Caco-2 (cell line): ENCODE data around the gene ADARB2. TPM values are rescaled to one million over a fixed set of nuclear protein-coding genes. Genes with fewer than 3 reads are reported as not detected.
"Not testable (repeated sequence)": the region's sequence is repeated elsewhere in the genome, so short reads cannot be mapped to it uniquely, and the experiment has no call there.

Experiments
- BruUV-seq: library from RNA; stranded (reverse); fragments of 400-500 nt; replicated peaks from 2 replicates; lab custom pipeline; 2021; lab: Mats Ljungman, UMichigan
- CTCF ChIA-PET: fragments of 300-600 bp; sonication (Branson Sonifier 250); formaldehyde crosslinking; loops from one replicate; lab custom pipeline; 2022; ENCODE audit warnings: antibody characterized with exemption; lab: Charles Lee
- POLR2A ChIA-PET: fragments of 300-600 bp; sonication (Branson Sonifier 250); formaldehyde crosslinking; loops from one replicate; lab custom pipeline; 2022; ENCODE audit warnings: antibody characterized with exemption; lab: Charles Lee
- DNase-seq, 2 experiments: peaks; one replicate each; pipeline versions ENCODE4 v3.0.0 to v3.0.0-alpha.2; 2020 to 2022
- H3K27me3 ChIP-seq: replicated peaks from 2 replicates; pipeline ENCODE4 v1.6.0; 2011; ENCODE audit warnings: low read length; ENCODE audit not compliant: control insufficient read depth, insufficient read depth
- H3K36me3 ChIP-seq: 2 replicates; pipeline ENCODE4 v1.5.1; 2011; ENCODE audit warnings: low read length; ENCODE audit not compliant: control insufficient read depth, insufficient read depth
- H3K4me1 ChIP-seq: fragments of 250-450 bp; sonication (Bioruptor Pico); 2 replicates; pipeline ENCODE4 v1.5.1; 2020; ENCODE audit warnings: mild to moderate bottlenecking
- H3K4me3 ChIP-seq: 2 replicates; pipeline ENCODE4 v1.5.1; 2011; ENCODE audit warnings: low read depth, mild to moderate bottlenecking, control low read depth, low read length
- H3K9me3 ChIP-seq: fragments of 250-450 bp; sonication (Bioruptor Pico); 2 replicates; pipeline ENCODE4 v1.5.1; 2020; ENCODE audit warnings: mild to moderate bottlenecking, moderate library complexity
- H3K27ac Mint-ChIP-seq: one replicate; pipeline ENCODE4 v1.8.0; 2022; ENCODE audit warnings: mixed read lengths; ENCODE audit not compliant: unreplicated experiment
- H3K27me3 Mint-ChIP-seq: one replicate; pipeline ENCODE4 v1.8.0; 2022; ENCODE audit warnings: mixed read lengths; ENCODE audit not compliant: insufficient read depth, unreplicated experiment
- H3K36me3 Mint-ChIP-seq: one replicate; pipeline ENCODE4 v1.8.0; 2022; ENCODE audit warnings: mild to moderate bottlenecking, mixed read lengths; ENCODE audit not compliant: insufficient read depth, unreplicated experiment
- H3K4me1 Mint-ChIP-seq: one replicate; pipeline ENCODE4 v1.8.0; 2022; ENCODE audit warnings: low read depth, mixed read lengths; ENCODE audit not compliant: unreplicated experiment
- H3K4me3 Mint-ChIP-seq: one replicate; pipeline ENCODE4 v1.8.0; 2022; ENCODE audit warnings: mild to moderate bottlenecking, moderate library complexity, mixed read lengths; ENCODE audit not compliant: unreplicated experiment
- H3K9me3 Mint-ChIP-seq: one replicate; pipeline ENCODE4 v1.8.0; 2022; ENCODE audit warnings: mixed read lengths; ENCODE audit not compliant: unreplicated experiment
- intact Hi-C: fragments of 100-400 bp; cut with micrococcal nuclease; formaldehyde crosslinking; loops from one replicate; pipeline ENCODE4 v1.10.0; 2022; ENCODE audit not compliant: unreplicated experiment
- total RNA-seq: library from RNA; stranded (reverse); gene quantifications from 2 replicates; pipeline ENCODE4 v1.2.3, GENCODE V29; 2022
- TF ChIP-seq, protein P1 (sequence below), 2 experiments: fragments of 200-600 bp in 1 of 2; IDR thresholded peaks; 1 replicate in 1 of 2; 2 replicates in 1 of 2; pipeline versions ENCODE4 v1.5.1 to v1.8.0; 2011 to 2022; ENCODE audit warnings: antibody characterized with exemption in 1 of 2, control low read depth in 1 of 2, inconsistent platforms in 1 of 2, low read depth in 1 of 2, low read length in 1 of 2, mild to moderate bottlenecking in 1 of 2, moderate library complexity in 1 of 2; ENCODE audit not compliant: insufficient read depth in 1 of 2, severe bottlenecking in 1 of 2, unreplicated experiment in 1 of 2

Gene ADARB2
- total RNA-seq, 1 experiment from 2014 or later, result 0.27 TPM

DNA sequence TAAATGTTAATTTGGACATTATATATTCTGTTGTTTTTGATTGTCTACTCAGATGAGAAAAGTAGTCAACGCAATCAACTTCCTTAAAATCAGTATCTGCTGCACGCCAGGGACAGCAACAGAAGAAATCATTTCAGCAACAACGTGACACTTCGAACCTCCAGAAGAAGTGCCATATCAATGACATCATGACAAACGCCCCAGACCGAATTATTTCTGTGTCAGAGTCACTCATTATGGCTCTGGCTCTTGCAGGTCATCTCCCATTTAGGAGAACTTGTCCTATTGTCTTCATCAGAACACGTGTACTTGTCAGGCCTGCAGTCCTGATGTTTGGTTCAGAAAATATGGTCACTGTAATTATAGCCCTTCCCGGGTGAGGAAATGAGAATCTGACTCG, 276.3 kb downstream of the ADARB2 start:
- intact Hi-C loops, result no loop called here
- peaks cover 15% of the 10 kb centered on the region for H3K27me3 Mint-ChIP-seq
- no peak for DNase-seq
- no peaks in the 10 kb centered on the region for H3K9me3 Mint-ChIP-seq
- no peaks in the 10 kb centered on the region for H3K4me1 Mint-ChIP-seq
- Histone ChIP-seq H3K4me1 (peaks cover 4% of the 10 kb centered on the region; the same call in 1 of the 2 replicates), H3K27me3 (peaks cover 2% of the 10 kb centered on the region; the same call in 1 of the 2 replicates), H3K36me3 (no peaks in the 10 kb centered on the region; the same call in 1 of the 2 replicates), H3K4me3 (no peak overlapping the region), H3K9me3 (peaks cover 5% of the 10 kb centered on the region; the same call in 1 of the 2 replicates)
- ChIA-PET CTCF (no interaction called here), POLR2A (no interaction called here)
- H3K4me3 Mint-ChIP-seq, result no peak overlapping the region
- TF ChIP-seq, protein P1, sequence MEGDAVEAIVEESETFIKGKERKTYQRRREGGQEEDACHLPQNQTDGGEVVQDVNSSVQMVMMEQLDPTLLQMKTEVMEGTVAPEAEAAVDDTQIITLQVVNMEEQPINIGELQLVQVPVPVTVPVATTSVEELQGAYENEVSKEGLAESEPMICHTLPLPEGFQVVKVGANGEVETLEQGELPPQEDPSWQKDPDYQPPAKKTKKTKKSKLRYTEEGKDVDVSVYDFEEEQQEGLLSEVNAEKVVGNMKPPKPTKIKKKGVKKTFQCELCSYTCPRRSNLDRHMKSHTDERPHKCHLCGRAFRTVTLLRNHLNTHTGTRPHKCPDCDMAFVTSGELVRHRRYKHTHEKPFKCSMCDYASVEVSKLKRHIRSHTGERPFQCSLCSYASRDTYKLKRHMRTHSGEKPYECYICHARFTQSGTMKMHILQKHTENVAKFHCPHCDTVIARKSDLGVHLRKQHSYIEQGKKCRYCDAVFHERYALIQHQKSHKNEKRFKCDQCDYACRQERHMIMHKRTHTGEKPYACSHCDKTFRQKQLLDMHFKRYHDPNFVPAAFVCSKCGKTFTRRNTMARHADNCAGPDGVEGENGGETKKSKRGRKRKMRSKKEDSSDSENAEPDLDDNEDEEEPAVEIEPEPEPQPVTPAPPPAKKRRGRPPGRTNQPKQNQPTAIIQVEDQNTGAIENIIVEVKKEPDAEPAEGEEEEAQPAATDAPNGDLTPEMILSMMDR (IDR thresholded peaks at IDR 0.05; ENCODE audit: insufficient read depth in 1 of 2, low read depth in 1 of 2, low read length in 1 of 2, severe bottlenecking in 1 of 2, unreplicated experiment in 1 of 2), result no peak
- no peak overlapping the region for H3K27ac Mint-ChIP-seq
- H3K36me3 Mint-ChIP-seq, result no peaks in the 10 kb centered on the region
- BruUV-seq, result no TSS peak

DNA sequence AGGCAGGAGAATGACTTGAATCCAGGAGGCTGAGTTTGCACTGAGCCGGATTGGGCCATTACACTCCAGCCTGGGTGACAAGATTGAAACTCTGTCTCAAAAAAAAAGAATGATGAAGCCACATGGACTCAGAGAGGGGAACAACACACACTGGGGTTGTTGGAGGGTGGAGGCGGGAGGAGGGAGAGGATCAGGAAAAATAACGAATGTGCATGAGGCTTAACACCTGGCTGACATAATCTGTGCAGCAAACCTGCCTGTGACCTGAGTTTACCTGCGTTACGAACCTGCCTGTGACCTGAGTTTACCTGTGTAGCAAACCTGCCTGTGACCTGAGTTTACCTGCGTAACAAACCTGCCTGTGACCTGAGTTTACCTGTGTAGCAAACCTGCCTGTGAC, 277.7 kb downstream of the ADARB2 start:
- H3K36me3 Mint-ChIP-seq, POLR2A ChIA-PET, BruUV-seq, H3K27ac Mint-ChIP-seq, H3K4me3 ChIP-seq, intact Hi-C loops, H3K4me3 Mint-ChIP-seq, DNase-seq, H3K27me3 ChIP-seq, H3K36me3 ChIP-seq, H3K4me1 ChIP-seq, H3K9me3 ChIP-seq, H3K9me3 Mint-ChIP-seq, CTCF ChIA-PET, H3K4me1 Mint-ChIP-seq: not testable (repeated sequence)
- peaks cover 18% of the 10 kb centered on the region for H3K27me3 Mint-ChIP-seq

DNA sequence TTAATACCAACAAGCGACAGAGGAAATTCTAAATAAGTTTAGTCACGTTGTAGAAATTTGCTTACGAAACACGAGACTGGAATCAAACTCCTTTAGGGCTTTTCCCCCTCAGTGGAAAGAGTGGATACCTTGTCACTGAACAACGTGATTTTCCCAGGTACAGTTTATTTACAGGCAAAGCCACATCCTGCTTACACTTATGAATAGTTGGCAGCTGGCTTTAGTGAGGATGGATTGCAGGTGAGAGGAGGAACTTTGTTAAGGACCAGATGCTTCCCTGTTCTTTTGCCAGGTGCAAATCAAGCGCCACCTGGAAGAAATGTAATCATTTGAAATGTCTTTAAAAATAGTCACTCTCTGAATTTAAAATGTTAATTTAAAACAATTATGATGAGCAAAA, 282.4 kb downstream of the ADARB2 start:
- no peaks in the 10 kb centered on the region for H3K36me3 Mint-ChIP-seq
- peaks cover 2% of the 10 kb centered on the region; the same call in 1 of the 2 replicates for H3K27me3 ChIP-seq
- no peaks in the 10 kb centered on the region; the same call in 1 of the 2 replicates for H3K36me3 ChIP-seq
- intact Hi-C loops, result no loop called here
- no peaks in the 10 kb centered on the region for H3K4me1 ChIP-seq
- peaks cover 41% of the 10 kb centered on the region for H3K27me3 Mint-ChIP-seq
- TF ChIP-seq, protein P1 (IDR thresholded peaks at IDR 0.05; ENCODE audit: insufficient read depth in 1 of 2, low read depth in 1 of 2, low read length in 1 of 2, severe bottlenecking in 1 of 2, unreplicated experiment in 1 of 2), result no peak
- no peak overlapping the region for H3K27ac Mint-ChIP-seq
- no TSS peak for BruUV-seq
- ChIA-PET CTCF (no interaction called here), POLR2A (no interaction called here)
- peaks cover 5% of the 10 kb centered on the region; the same call in 1 of the 2 replicates for H3K9me3 ChIP-seq
- no peak for DNase-seq
- H3K4me3 ChIP-seq, result no peak overlapping the region
- no peak overlapping the region for H3K4me3 Mint-ChIP-seq
- no peaks in the 10 kb centered on the region for H3K4me1 Mint-ChIP-seq
- H3K9me3 Mint-ChIP-seq, result peaks cover 9% of the 10 kb centered on the region
